ENCODE results near the gene MXD4.

The MXD4 gene

DNA sequence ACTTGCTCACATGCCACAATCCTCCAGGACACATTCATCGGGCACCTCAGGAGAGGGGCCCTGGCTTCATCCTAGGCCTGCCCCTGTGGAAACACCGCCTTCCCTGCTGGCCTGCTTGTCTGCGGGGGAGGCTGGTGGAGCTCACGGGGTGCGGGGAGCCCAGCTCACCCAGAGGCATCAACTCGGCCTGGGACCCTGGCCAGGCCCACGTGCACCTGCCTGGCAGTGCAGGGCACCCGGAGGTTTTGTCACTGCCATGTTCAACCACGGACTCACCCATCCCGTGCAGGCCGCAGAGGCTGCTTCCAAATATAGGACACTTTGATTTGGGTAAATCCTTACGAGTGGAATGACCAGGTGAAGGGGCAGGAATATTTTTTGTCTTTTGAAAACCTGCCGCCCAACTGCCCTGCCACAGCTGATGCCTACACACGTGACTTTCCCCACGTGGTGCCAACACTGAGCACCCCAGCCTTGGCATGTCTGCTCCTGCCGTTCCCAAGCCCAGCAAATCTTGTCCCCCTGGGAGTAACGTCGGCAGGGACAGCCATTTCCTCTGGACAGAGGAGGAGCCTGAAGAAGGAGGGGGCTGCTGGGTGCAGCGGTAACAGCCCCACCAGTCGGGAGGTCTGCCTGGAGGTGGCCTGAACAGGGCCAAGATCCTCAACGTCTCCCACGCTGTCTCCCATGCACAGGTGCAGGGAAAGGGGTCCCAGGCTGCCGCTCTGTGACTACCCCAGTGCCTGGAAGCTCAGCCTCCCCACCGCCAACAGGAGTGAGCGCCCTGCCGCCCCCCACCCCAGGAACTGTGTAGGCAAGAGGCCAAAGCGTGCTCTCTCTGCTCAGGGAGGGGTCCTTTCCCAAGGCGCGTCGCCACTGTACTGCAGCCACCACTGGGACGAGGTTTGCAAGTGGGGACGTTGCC lies 8.5 kb downstream of the MXD4 start:
- DNase-seq (ENCODE audit: low read depth): no peak
- no peak overlapping the region for H3K4me3 ChIP-seq (ENCODE audit: low read length)
- TF ChIP-seq, protein P1, sequence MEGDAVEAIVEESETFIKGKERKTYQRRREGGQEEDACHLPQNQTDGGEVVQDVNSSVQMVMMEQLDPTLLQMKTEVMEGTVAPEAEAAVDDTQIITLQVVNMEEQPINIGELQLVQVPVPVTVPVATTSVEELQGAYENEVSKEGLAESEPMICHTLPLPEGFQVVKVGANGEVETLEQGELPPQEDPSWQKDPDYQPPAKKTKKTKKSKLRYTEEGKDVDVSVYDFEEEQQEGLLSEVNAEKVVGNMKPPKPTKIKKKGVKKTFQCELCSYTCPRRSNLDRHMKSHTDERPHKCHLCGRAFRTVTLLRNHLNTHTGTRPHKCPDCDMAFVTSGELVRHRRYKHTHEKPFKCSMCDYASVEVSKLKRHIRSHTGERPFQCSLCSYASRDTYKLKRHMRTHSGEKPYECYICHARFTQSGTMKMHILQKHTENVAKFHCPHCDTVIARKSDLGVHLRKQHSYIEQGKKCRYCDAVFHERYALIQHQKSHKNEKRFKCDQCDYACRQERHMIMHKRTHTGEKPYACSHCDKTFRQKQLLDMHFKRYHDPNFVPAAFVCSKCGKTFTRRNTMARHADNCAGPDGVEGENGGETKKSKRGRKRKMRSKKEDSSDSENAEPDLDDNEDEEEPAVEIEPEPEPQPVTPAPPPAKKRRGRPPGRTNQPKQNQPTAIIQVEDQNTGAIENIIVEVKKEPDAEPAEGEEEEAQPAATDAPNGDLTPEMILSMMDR (IDR thresholded peaks at IDR 0.05; ENCODE audit: insufficient read depth, low read depth, low read length, missing control alignments): no peak

DNA sequence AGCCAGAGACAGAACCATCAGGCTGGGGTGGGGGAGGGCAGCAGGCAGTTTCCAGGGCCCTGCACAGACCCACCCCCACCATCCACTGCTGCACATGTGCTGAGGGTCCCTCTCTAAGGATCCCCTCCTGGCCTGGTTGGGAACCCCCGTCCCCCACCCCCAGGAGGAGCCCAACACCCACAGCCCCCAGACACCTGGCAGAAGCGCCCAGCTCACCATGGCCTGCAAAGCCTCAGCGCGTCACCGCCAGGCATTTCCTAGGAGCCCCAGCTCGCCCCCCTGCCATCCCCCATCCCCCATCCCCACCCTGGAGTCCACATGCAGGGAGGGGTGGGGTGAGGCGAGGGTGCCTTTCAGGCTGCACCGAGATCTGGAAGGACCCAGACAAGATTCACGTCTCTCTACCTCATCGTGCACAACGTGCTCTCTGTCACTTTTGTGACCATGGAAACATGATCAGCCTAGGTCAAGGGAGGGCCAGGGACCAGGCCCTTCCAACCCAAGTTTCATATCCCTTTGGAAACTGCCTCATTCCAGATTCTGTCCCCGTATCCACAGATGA lies 9.3 kb downstream of the MXD4 start:
- TF ChIP-seq, protein P1 (IDR thresholded peaks at IDR 0.05; ENCODE audit: insufficient read depth, low read depth, low read length, missing control alignments): no peak
- no peak for DNase-seq (ENCODE audit: low read depth)
- H3K4me3 ChIP-seq (ENCODE audit: low read length): no peak overlapping the region

DNA sequence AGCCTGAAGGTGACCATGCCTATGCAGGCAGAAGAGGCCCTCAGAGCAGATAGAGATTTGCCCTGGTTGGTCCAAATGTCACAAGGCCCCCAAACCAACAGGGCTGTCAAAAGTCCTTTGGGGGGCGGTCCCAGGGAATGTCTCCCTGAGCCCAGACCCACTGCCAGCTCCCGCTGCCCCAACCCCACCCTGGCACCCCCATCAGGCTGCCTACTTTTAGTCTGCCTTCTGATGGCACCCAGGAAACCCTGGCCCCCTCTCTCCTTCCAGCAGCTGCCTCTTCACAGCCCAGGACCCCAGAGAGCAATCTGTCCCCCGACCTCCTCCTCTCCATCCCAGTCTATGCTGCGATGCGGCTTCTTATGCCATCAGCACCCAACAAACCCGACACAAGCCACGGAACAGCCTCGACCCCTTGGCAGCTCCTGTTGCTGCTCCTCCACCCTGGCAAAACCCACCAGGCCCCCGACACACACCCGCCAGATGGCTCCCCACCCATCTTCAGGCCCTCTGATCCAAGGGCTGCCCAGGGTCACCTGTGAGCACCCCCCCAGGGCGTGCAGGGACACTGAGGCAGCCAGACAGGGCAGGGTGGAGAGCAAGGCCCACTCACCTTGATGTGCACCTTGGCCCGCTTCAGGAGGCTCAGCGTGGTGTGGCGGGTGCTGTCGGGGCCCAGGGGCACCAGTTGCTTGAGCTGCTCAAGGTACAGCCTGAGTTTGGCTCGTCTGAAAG lies 9.9 kb downstream of the MXD4 start:
- TF ChIP-seq, protein P1 (IDR thresholded peaks at IDR 0.05; ENCODE audit: insufficient read depth, low read depth, low read length, missing control alignments): no peak

DNA sequence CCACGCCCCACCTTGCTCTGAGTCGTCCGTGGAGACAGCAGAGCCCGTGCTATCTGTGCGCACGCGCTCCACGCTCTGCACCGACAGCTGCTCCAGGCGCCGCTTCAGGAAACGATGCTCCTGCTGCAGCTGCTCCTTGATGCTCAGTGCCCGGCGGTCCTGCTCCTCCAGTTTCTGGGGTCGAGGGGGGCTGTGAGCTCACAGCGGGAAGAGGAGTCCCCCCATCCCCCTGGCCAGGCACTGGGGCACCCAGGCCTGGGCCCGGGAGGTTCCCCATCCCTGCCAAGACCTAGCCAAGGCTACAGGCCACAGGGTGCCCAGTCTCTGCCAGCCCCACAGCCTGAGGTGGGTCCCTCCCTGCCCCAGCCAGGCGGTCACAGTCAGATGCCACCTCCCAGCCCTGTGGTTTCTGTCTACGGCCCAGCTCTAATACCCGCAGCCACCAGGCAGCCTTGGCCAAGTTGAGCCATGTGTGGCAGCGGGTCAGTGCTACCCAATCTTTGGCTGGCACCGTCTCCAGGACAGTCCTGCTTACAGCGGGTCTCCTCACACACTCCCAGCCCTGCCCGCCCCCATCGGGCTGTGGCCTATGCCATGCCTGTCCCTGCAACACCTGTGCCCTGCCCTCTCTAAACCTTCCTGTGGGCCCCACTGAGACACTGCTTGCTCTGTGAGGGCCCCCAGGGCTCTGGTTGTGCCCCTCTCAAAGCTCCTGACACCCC lies 10.7 kb downstream of the MXD4 start:
- TF ChIP-seq, protein P1 (IDR thresholded peaks at IDR 0.05; ENCODE audit: insufficient read depth, low read depth, low read length, missing control alignments): no peak
- no peak overlapping the region for H3K4me3 ChIP-seq (ENCODE audit: low read length)
- DNase-seq (ENCODE audit: low read depth): no peak

More for the DNA sequence above, 9.9 kb downstream of the MXD4 start:
- no peak overlapping the region for H3K4me3 ChIP-seq (ENCODE audit: low read length)
- no peak for DNase-seq (ENCODE audit: low read depth)

DNA sequence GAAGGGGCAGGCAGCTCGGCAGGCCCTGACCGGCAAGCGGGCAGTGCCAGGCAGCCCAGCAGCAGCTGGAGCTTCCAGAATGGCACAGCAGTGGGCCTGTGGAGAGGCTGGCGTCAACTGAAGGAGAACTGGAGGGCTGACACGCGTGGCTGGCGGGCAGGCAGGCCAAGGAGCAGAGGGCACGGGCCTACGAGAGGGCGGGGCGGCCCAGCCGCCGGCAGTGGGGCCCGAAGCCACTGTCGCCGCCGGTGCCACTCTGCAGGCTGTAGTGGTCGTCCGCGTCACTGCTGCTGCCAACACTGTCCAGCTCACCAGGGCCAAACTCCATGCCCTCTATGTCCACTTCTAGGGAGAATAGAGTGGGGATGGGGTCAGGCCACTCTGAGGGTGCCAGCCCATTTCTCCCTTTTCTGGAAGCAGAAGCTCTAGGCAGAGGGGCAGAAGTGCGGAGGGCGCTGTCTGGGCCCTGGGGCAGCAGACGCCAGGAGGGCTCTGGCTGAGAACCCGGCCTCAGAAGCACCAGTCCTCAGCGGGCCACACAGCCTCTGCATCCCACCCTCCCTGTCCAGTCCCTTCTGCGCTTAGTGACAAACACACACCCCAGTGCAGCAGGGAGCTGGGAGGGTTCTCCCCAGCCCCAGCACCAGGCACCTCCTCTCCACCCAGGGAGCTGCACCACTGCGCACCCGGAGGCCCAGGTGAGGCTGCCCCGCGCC lies 11.4 kb downstream of the MXD4 start:
- H3K4me3 ChIP-seq (ENCODE audit: low read length): no peak overlapping the region
- no peak for DNase-seq (ENCODE audit: low read depth)
- TF ChIP-seq, protein P1 (IDR thresholded peaks at IDR 0.05; ENCODE audit: insufficient read depth, low read depth, low read length, missing control alignments): no peak

All from epithelial cell of esophagus (primary cell).